HTERT RPE-1 (cell line): Measurements from ENCODE around the gene SEZ6.
"Not testable (repeated sequence)": the region's sequence is repeated elsewhere in the genome, so short reads cannot be mapped to it uniquely, and the experiment has no call there.

ENCODE experiments used
- in situ Hi-C: fragments of 300-500 bp; cut with MboI; formaldehyde crosslinking; loops from 4 replicates; pipeline ENCODE4 v1.14.3; 2020; ENCODE audit warnings: low sequenced_read_pairs

Gene SEZ6

DNA sequence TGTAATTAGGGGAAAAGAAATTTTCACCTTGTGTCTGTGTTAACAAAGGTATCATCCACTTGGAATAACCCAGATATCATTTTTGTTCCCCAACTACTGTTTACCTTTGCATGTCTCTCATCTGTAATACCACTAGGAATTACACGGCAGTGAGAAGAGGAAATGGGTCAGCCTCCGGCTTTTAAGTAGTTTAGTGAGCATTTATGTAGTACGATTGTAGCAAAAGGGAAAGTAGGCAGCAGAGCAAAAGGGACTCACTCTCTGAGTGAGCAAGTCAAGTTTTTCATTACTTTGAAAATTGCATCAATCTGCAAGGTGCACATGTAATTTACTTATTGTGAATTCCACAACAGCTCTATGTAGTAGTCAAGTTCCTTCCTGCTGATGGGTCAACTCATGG lies 65.7 kb downstream of the SEZ6 start:
- in situ Hi-C loops, result no loop called here

DNA sequence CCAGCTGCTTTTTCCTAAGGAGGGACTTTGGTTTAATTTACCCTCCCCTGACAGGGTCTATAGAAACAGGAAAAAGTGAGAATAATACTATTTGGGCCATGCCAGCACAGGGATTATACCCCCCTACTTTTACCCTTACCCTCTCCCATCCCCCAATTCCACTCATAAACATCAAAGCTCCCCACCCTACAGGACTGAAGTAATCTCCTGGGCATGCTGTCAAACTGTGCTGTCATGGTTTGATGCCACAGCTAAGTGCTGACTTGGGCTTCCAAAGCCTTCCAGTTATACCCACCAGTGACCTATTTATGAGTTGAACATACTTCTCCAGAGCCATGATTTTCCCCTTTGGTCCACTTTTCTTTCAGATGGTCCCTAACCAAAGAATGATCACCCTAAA lies 67.3 kb downstream of the SEZ6 start:
- in situ Hi-C loops, result no loop called here

DNA sequence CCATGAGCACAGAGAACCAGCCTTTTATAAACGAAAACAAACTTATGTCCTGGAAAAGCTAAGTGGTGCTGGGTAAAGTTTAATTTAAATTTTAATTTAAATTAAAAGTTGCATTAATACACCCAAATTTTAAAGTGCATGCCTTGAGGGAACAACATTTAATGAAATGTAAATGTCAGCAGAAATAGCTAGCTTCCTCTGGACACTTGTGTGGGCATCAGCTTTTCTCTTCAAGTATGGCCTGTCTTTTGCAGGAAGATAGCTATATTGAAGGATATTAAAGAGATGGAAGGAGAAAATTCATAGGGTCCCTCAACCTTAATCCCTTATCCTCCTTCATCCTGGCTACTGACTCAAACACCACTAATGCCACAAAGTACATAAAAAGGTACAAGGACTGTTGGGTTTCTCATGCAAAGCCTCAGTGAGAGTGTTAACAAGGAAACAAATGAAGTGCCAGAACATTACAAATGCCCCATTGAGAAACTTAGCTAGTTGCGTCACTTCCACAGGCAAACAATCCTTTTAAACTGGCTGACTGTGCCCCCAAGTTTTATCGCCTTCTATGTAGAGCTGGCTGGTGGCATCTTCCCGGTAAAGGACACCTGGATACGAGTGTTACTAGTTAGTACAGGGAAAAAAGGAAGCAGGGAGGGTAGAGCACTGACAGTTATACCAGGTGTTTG lies 68.6 kb downstream of the SEZ6 start:
- in situ Hi-C loops, result no loop called here

DNA sequence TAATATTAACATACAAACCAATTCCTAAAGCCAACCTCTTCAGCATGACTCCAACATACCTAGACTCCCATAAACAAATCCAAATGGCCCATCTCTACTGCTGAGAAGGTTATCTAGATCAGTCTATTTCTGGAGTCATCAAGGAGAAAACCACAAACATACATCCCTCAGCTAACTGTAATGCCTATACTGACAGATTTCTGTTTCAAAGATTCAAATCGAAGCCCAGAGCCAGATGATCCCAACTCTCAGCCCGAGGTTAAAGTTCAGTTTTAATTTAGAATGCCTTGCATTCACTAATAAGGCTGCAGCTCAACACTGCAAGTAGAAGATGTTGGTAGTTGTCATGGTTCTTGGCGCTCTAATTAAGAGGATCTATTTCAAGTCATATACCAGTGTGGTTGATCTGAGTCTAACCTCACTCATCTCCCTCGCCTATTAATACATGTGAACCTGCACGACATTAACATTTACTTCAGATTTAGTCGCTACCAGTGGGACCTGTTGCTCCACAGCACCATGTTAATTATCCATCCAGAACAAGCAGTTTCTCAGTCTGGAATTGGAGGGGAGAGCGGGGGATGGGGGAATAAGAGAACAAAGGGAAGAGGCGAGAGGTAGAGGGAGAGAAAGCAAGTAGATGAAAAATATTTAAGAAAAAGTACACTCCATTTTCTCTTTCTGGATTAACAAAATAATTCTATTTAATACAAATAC lies 69.9 kb downstream of the SEZ6 start:
- in situ Hi-C loops, result no loop called here

DNA sequence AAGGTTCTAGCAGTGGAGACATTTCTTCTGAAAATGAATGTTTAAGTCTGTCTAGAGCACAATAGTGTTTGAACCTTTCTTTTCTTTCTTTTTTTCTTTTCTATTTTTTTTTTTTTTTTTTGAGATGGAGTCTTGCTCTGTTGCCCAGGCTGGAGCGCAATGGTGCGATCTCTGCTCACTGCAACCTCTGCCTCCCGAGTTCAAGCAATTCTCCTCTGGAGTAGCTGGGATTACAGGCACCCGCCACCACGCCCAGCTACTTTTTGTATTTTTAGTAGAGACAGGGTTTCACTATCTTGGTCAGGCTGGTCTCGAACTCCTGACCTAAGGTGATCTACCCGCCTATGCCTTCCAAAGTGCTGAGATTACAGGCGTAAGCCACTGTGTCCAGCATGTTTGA lies 71.3 kb downstream of the SEZ6 start:
- in situ Hi-C loops, result not testable (repeated sequence)

DNA sequence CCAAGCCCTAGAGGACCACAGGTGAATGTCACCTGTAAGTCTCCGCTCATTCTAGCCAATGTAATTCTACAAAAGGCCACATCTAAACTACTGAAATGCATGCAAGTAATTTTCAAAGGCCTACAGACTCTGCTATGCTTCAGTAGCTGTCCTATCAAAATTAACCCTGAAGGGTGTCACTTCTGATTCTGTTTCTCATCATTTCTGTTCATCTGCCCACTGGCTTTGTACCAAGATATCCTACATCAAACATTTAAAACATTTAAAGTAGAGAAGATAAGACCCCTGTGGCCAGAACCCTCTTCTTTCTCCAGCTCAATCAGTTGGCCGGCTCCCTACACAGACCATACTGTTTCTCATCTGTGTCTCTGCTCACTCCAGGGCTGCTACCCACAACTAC lies 76.0 kb downstream of the SEZ6 start:
- in situ Hi-C loops, result no loop called here

DNA sequence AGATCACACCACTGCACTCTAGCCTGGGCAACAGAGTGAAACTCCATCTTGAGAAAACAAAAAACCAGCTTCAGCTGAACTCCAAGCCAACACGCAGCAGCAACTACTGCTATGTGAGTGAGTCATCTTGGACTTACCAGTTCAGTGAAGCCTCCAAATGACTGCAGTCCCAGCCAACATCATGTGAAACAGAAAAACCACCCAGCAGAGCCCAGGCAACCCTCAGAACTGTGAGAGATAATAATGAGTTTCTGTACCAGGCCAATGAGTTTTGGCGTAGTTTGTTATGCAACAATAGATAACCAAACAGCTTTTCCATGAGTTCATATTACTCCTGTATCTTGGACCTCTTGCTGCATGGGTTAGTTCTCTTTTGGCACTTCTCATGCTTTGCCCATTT lies 77.8 kb downstream of the SEZ6 start:
- in situ Hi-C loops, result no loop called here

DNA sequence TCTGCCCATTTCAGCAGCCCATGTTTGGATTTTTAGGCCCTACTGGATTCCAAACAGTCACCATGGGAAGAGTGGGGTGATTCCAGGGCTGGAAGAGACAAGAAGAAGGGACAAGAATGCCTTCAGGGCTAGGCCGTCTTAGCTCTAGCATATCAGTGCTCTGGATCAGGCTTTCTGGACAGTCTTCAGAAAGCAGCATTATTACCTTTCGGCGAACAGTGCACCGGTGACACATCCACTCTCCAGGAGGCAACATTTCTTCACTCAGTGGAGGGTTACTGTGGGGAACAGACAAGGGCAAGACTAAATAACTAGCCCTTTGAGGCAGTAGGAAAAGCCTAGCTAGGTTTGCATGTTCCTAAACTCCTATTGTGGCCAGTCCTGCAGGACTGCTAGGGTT lies 79.0 kb downstream of the SEZ6 start:
- in situ Hi-C loops, result no loop called here

DNA sequence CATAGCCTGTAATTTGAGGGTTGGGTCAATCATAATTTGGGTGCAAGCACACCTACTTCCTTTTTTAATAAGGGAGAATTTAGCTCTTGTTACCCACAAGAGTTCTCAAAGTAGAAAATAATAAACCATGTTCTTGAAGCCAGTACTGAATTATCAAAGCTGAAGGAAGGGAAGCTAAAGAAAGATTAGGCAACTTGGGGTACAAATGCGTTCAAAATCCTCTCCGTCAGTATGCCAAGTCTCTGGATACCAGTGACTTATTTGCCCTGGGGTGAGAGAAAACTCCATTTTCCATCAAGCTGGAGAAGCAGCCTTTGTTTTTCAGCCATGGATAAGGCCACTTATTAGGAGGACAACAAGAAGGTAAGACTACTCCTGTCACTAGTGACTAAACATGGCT lies 79.5 kb downstream of the SEZ6 start:
- in situ Hi-C loops, result no loop called here

DNA sequence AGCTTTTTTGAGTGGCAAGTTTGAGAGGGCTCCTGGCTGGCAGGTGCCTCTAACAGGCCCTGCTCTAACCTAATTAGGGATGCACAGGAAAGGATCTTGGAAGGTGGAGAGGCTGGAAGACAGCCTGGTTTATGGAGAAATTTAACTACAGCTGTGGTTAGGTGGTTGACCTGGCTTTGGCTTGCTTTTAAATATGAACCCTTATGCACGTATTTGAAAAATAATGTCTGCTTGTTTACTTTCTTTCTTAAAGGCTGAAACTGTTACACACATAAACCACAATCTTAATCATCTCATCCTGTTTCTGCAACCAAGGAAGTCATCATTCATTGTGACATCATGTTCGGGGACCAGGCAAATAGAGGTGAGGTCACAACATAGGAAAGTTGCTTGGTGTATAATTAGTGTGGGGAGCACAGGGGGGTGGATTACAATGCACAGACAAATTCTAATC lies 79.9 kb downstream of the SEZ6 start:
- in situ Hi-C loops, result no loop called here

DNA sequence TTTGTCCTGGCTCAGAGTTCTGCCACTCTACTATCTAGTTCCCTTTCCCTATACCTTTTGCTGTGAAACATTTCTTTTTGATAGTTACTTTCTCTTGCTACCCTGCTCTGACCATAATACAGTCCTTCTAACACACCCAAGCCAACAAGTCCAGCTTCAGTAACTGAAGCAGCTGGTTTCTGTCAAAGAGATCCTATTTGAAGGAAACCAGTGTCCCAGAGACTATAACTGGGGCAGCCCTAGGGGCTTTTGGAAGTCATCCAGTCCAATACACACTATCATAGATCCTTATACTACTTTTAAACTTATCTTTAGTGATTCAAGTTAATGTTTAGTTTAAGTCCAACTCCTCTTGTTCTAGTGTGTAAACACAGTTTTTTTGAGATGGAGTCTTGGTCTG lies 85.6 kb downstream of the SEZ6 start:
- in situ Hi-C loops, result no loop called here

DNA sequence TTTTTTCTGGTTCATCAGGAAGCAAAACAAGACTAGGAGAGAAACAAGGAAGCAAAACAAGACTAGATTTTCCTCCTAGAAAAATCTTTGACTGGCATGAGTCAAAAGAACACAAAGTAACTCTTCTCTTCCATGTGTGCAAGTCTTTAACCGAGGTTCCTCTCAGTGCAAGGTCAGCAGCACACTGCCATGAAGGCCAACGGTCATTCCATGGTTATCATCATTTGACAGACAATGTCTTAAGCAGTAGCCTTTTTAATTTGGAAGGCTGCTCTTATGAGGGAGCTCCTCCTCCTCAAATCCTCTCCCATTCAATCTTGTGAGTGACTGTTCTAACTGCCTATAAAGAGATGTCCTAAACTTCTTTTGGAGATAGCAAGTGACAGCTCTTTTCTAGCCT lies 87.5 kb downstream of the SEZ6 start:
- in situ Hi-C loops, result no loop called here

DNA sequence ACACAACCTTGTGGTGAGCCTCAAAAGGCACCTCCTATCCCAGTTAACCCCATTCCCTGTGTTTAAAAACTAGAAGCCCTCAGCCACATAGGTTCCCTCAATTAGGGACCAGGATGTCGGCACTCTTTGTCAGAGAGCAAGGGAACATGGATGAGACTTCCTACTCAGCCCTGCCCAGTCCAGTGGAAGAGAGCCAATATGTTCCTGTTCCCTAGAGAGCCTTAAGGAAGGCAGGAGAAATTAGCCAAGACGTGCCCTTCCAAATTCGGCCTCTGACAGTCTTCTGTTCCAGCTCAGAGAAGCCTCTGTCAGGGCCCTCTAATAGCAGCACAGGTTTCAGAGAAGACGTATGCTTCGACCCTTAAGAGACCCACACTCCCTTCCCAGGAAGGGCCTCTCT lies 88.4 kb downstream of the SEZ6 start:
- in situ Hi-C loops, result no loop called here

DNA sequence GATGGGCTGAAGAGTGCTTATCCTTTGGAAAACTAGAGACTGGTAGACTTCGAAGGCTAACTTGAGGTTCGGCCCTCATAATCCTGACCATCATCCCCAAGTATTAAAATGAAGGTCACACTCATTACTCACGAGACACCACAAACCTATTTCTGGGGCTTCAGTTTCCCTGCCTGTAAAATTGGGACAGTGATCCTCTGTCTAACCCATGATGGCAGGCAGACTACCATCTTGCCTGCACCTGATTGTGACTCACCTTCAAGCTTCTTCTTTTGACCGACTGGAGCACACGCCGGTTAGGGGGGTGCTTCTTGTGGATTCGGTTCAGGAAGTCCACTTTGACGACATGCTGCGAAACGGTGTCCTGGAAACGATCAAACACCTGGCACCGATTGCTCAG lies 88.8 kb downstream of the SEZ6 start:
- in situ Hi-C loops, result no loop called here

DNA sequence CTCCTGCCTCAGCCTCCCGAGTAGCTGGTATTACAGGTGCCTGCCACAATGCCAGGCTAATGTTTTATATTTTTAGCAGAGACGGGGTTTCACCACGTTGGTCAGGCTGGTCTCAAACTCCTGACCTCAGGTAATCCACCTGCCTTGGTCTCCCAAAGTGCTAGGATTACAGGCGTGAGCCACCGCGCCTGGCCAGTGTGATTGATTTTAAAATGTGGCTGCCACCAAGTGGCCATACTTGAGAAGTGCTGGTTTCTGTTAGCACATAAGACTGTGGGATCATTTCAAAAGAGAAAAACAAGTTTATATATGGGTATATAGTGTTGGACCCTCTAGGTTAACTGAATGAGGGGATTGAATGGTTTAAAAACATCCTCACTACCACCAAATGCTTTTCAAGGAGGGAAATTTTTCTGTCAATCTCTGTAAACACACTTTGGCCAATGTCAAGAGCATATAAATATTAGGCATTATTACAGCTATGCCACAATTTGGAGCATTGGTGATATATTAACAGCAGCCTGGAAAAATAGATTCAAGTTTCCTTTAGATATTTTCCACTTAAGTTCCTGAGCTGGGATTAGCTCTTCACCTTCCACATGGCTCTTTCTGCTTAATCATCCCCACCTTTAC lies 89.4 kb downstream of the SEZ6 start:
- in situ Hi-C loops, result no loop called here

DNA sequence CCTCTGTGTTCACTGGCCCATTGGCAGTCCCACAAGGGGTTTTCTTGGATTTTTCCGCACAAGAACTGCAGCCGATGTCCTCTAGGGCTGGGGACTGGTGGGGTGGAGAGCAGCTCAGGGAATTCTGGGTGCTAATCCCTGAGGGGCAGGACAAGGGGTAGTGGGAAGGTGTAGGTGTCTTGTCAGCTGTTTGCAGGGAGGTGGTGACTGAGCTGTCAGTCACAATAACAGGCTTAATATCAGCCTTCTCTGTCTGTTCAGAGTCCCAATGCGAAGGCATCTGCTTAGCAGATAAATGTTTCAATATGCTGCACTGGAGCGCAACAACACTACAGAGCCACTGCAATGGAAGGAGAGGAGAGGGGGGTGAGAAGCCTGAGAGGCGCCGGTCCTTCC lies 92.9 kb downstream of the SEZ6 start:
- in situ Hi-C loops, result no loop called here

DNA sequence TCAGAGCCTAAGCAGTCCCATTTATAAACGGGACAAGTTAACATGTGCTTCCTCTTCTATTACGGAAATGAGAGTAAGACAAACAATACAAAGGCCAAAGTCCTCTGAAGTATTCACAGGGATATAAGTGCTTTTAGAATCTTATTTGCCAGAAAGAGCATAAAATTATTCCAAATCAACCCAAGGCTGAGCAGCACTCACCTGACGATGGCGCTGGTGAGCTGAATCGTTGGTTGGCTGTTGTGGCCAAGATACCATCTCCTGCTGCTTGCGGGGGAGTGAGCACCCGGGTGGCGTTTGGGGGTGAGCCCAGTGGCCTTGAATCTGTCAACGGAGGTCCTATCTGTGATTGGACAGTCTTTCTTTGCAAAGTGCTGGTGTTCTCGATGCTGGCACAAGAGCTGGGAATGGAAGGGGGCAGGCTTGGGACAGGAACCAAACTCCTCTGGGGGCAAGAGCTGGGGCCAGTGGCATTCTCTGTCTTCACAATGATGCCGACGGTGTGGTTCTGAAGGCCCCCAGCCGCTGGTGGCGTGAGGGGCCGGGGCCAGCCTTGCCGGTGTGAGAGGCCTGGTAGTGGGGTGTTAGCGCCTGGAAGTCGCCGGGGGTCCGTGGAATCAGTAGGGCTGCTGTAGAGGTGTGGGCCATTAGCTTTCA lies 93.4 kb downstream of the SEZ6 start:
- in situ Hi-C loops, result no loop called here

DNA sequence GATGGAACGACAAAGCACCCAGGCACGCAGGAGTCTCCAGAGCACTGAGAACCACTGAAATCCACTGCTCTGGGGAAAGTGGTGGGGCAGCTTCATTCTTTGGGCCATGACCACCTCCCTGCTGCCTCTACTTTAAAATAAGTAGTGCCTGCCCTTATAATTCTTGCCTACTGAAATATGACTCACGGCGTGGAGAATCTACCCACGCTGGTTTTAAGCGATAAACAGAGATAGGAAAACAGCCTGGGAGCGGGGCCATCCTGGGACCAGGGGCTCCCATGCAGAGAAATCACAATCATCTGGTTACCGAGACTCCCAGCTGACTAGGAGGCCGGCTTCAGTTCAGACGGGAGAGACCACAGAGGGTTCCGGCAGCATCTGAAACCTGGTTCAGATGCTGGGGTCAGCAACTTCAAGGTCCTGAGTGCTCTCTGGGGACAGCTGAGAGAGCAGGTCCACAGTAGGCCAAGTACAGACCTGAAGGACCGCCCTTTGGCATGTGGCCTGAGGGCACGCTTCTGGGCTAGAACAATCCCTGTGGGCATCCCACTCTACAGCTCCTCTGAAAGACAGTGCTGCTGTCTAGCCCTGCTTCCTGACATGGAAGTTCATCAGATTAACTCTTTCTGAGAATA lies 94.3 kb downstream of the SEZ6 start:
- in situ Hi-C loops, result no loop called here

DNA sequence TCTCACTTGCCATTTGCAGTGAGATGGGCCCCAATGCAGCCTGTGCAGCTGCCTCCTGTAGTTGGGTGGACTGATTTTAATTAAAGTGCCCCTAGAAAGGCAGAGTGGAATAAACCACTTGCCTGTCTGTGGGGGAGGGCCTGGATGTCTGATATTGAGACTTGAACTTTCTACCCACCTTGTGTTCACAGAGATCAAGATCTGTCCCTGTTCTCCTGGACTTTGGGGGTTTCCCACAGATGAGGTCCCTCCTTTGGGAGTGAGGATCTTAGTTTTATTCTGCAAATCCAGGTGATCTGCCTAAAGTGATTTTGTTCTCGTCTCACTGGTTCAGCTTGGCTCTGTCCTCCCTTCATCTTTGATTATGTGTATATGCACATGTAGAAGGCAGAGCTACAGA lies 95.3 kb downstream of the SEZ6 start:
- in situ Hi-C loops, result no loop called here

DNA sequence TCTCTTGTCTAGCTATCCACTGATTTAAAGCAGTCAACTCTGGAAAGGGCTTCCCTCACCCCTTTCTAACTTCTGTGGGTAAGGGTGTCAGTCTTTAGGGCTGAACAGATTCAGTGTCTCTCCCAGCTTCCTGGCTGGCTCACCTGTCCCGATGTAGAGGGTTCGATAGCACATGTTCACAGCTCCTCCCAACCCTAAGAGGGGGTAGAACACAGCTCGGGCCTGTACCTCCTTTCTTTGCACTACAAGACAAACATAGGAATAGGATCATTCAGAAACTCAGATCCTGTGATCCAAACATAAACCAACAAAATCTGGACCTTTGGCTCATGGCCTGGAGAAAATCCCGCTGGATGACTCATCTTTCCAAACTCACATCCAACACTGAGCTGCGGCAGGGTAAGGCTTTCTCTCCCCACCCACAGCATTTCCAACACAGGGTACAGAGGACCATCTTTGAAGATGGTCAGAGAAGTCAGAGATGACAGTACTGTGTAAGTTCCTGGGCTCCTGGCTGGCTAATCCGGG lies 97.1 kb downstream of the SEZ6 start:
- in situ Hi-C loops, result no loop called here
